GM21529 (cell line): ENCODE measurements around the gene KIAA2012.

ENCODE experiments used
- ATAC-seq: cut with Tn5 transposase; IDR thresholded peaks from one replicate; pipeline ENCODE4 v1.9.1; 2021; ENCODE audit not compliant: unreplicated experiment

The KIAA2012 gene

DNA sequence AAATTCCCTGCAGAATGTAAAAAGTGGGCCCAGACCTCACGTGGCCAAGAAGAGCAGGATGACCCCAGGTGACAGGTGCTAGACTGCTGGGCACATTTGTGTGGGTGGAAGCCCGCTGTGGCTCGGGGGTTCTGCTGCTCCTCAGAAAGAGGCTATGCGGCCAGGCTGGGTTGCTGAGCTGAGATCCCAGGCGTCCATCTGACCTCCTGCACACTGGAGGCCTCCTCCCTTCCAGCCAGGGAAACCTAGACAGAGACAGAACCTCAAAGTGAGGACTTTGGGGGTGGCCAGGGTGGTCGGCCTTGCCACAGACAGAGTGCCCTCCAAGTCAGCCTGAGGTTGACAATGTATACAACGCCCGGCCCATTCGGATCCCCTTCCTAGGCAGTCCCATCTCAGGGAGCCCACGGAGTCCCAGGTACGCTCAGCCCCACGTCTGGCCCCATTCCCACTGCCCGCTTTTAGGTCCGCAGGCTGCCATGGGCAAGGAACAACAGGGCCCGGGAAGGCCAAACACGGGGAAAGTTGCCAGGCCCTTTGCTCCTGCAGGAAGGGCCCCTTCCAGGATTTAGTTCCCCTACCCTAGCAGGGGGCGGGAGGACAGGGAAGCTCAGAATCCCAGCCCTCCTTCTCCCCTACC lies 75.6 kb downstream of the KIAA2012 start:
- ATAC-seq = no peak

DNA sequence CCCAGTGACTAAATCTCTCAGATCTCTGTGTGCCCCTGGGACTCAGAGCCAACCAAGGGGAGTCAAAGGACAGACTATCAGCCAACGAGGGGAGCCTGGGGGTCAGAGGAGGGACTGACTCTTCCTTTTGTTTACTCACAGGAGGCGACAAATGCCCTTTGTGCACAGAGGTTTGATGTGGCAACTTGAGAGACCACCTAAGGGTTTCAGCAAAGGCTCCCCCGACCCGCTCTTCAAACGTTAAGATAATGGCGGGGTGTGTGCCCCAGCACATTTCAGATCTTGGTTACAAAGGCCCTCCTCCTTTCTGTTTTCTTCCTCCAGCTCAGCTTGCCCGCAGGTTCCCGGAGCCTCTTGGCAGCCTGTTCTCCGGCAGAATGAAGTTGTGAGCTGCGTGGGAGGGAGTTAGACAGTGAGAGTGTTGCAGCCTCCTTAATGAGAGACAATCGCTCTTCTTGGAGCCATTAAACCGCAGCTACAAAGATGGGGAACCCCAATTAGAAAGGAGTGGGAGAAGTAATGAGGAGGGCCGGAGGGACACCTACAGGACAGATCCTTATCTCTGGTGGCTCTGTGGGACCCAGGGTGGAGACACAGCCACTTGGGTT lies 76.2 kb downstream of the KIAA2012 start:
- no peak for ATAC-seq

DNA sequence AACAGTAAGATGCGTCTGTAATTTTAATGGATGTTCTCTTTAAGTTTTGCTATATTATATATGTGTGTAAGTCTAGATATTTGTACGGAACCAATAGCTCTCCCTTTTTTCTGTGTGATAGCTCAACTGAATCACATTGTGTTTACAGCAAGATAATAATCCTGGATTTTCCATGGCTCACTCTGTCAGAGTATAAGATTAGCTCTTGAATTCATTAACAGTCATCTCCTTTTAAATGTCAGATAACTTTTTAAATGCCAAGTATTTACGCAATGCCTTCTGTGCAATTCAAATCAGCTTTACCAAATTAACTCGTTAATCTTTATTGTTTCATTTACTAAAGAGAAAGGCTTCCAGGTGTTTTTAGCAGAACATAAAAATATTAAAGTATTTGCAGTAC lies 76.9 kb downstream of the KIAA2012 start:
- no peak for ATAC-seq

DNA sequence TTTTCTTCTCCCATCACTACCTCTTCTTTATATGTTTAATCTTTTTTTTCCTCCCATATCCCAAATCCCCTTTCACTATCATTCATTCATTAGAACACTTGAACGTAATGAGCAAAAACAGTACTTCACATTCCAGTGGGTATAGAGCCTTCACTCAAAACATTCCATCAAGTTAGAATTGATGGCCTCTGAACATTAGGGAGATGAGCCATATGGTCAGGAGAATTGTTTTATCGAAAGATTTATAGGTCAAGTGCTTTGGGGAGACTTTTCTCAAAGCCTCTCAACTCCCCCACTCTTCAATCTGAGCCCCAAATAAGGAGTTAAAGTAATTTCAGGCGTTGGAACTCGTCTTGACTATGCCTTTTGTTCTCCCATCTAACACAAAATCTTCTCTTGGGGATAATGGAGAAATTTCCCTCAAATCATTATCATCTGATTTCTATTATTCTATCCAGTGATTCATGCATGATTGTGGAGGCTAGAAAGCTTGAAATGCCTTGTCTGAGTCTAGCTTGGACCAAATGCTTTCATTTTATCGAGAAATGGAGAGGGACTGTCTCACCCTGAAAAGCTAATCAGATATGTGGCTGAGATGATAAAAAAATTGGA lies 79.2 kb downstream of the KIAA2012 start:
- no peak for ATAC-seq

DNA sequence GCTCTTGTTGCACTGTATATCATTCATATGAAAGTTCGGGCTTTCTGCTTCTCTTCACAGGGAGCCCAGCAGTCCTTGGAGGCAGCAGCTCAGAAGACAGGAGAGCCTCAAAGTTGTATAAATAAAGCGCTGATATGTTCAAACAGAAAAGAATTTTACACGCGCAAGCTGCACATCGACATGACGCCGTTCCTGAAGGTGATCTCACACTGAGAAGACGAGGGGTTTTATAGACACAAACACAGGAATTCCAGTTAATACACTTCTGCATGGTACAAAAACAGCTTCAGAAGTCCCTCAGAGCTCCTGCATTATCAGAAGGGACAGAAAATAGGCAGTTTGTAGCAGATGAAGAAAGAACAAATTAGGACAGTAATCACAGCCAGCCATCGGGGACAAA lies 81.6 kb downstream of the KIAA2012 start:
- ATAC-seq = no peak

DNA sequence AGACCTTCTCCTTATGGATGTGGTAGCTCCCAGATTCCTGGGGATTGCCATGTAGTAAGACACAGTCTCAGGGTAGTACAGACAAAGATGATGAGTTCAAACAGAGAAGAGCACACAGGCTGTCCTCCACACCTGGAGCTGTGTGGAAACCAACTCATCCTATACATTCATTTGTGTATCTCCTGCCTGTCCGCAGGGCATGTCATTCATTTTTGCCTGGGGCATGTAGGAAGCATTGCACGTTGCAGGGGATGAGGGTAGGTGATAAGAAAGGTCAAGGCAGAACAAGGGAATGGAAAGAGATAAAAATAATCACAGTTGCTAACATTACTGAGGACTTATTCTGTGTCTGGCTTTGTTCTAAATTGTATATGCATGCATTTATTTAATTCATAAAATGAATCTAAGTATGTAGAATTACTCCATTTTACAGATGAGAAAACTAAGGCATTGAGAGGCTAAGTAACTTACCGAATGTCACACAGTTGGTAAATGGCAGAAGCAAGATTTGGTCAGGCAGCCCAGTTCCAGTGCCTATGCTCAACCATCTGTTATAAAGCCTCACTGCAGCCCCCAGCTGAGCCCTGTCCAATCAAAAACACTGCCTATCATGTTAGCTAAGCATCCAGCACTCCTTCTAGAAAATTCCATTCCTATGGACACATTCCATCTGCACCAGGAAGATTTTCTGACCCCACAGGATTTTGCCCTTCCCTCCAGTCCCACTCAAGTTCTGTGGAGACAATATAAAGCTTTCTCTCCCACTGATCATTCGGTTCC lies 84.3 kb downstream of the KIAA2012 start:
- no peak for ATAC-seq

DNA sequence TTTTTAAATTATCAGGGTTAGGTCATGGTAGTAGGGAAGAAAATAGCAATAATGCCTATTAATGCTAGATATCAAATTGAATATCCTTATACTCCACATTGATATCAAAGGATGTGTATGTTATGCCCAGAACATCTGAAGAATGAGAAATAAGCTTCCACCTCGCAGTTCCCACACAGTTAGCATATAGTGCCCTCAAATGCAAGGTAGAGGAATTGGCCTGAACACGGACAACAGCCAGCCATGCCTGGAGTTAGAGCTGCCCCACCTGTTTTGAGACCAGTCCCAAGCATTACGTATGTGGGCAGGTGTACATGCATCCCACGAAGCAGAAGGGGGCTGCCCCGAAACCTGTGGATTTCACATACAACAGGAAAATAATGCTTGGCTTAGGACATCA lies 85.7 kb downstream of the KIAA2012 start:
- no peak for ATAC-seq

DNA sequence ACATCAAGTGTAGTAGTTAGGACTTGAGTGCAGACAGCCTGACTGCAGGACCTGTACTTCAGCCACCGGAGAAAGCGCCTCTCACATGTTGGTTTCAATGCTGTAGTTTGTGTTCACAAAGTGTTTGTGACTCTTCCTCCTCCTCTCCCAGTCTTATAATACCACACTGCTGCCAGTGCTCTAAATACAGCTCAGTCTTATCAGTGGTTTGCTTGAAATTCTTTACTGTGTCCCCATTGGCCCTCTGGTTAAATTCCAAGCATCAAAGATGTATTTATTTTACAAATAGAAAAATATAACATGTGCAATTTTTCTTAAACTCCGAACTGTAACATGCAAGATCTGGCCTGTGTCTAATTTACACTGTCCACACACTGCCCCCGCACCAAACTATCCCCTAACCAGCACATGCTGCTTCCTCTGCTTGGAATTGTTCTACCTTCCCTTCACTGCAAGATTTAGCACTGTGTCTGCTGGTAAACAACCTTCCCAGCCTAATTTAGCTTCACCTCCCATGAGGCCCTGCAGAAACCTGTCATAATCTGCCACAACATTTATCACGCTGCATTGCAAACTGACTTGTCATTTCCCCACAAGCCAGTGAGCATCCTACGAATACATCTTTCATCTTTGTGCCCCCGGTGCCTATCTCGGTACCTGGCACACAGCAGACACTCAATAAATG lies 88.2 kb downstream of the KIAA2012 start:
- ATAC-seq = no peak

DNA sequence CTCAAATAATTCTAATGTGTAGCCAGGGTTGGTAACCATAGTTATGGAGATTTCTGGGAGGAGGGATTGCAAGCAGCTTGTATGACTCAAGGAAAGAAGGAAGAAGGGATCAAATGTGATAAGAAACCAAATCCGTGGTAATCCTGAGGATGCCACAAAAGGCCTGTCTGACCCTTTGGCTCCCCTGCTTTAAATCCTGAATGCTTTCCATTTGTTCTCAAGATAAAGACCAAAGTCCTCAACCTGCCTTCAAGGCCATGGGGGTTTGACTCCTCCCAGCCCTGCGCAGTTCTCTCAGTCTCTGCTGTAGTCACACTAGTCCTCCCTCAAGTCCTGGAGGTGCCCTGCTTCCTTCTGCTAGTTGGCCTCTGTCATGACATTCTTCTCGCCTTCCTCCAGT lies 91.4 kb downstream of the KIAA2012 start:
- ATAC-seq = no peak

DNA sequence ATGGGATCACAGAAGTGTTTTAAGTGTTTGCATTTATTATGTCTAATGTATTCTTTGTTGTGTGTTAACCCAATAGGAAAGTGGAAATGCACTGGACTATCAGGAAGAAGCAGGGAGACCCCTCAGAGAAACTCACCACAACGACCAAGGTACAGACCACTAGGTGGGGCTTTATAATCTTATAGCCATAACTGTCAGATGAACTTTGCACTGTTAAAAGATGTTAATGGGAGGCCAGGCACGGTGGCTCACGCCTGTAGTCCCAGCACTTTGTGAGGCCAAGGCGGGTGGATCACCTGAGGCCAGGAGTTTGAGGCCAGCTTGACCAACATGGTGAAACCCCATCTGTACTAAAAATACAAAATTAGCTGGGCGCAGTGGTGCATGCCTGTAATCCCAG lies 92.2 kb downstream of the KIAA2012 start:
- ATAC-seq = no peak

DNA sequence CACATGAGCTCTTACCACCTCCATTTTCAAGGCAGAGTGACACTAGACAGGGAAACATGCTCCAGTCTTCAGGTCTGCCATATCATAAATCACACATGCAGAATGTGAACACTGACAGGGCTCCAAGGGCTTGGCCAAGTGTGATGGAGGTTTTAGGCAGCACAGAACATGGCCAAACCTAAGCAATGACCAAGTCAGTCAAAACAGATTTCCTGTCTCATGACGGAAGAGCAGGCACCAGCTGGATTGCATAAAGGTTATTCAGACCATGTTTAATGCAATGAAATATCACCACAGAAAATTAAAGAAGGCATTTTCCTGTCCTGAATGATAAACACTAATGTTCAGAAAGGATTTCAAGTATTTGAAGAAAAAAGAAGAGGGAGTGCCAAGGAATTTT lies 92.9 kb downstream of the KIAA2012 start:
- no peak for ATAC-seq

DNA sequence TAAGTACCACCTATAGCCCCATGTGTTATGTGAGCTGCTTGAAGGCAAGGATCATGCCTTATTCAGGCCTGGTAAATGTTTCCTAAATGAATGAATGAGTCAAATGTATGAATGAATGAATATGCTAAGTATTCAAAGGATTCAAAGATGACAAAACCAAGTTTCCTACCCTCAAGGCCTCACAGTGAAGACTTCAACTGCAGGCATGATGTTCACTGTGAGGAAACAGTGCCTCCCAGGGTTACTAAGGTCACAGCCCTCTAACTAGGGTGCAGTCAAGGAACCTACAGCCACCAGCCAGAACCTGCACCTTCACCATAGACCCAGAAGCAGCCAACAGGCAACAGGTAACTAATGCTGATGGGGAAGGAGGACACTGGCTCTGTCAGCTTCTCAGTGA lies 96.1 kb downstream of the KIAA2012 start:
- no peak for ATAC-seq

DNA sequence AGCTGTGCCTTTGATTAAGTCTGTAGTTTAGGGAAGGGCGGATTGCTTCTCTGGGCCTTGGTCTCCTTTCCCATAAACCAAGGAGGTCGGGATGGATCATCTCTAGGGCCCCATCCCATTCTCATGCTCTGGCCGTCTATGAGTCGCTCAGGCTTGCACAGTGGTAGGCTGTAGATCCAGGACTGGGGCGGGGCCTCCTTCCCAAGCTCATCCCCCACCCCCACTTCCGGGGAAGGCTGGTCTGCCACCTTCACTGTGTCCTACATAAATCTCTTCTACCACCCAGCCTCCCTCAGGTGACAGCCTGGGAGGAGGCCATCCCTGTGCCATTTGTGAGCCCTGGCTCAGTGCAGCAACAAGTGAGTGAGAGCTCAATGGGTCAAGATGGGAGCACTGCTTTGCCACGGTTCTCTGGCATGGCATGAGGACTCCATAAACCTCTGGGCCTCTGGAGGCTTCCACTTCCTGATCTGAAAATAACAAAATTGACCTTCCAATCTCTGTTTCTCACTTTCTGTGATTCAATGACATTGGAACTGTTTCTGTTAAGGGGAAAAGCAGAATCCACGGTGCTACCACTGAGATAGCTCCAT lies 96.9 kb downstream of the KIAA2012 start:
- no peak for ATAC-seq

DNA sequence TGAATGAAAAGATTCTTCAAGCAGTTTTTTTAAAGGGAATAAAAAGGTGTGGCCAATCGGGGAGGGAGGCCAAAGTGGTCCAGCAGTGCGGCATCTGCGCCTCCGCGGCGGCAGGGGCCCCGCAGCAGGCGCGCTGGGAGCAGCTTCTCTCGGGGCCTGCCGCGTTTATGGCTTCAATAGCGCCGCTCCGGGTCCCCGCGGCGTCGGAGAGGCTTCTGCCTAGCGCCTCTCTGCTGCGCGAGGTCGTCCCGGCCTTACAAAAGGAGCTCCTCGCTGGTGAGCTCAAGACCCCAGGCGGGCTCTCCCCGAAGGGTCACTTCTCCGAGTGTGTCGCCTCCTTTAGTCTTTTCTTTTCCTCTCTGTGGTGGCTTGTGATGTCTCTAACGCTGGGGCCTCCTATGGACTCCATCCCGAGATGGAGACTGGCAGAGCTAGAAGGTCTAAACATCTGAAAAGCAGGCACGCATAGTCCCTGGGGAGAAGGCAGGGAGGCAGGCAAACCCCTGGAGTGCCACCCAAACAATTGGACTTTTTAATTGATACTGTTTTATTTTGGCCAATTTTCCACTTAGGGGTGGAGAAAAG lies 98.3 kb downstream of the KIAA2012 start:
- no peak for ATAC-seq

DNA sequence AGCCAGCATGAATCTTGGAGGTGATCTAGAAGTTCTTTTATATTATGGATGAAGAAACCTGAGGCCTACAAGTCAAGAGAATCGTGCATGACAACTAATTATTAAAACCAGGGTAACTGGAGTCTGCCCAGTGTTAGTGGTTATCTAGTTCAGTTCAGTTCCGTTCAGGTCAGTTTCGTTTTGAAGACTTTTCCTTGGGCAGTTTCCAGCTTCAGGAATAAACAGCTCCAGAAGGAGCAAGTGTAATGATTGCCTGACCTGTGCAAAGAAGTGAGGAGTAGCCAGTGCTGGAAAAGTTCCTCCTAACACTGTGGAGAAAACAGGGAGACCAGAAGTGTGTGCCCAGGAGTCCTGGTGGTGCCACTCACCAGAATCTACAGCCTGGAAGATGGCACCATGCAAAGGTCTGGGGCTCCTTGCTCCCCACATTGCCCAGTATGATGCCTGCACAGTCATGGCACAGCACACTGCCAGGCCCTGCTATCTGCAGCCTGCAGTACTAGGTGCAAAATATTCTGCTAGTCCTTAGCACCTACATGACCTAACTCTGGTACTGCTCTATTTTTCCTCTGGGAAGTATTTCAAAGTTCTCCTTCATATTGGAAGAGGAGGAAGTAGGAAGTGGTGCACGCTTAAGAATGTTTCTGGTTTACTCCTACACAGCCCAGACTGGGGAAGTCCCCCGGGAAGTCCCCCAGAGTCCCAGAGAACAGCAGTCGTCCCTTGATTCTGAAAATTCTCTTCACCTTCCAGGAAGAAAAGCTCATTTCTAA lies 99.6 kb downstream of the KIAA2012 start:
- peak; percentile 89 for ATAC-seq

DNA sequence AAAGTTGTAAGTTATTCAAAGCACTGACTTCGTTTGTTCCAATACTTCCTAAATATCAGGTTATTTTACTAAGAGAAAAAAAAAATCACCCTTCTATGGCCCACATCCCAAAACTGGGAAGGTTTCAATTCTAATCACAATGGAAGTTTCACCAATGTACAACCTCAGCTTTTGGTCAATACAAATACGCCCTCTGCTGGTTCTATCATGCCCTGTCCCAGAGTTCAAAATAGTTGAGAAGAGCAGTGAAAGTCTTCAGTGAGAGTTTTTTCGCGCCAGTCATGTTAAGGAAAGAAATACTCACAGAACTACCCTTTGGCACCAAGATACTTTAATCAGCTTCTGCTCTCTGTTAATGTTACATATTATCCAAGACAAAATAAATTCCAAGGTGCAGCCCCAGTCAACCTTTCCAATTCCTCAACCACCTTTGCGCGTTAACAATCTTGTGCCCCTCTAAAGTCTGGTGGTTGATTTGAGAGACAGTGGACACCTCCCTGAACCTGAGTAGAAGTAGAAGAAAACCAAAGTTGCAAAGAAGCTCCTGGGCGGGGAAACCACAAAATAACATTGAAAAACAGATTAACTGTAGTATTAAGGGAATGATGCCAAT lies 105.4 kb downstream of the KIAA2012 start:
- no peak for ATAC-seq

DNA sequence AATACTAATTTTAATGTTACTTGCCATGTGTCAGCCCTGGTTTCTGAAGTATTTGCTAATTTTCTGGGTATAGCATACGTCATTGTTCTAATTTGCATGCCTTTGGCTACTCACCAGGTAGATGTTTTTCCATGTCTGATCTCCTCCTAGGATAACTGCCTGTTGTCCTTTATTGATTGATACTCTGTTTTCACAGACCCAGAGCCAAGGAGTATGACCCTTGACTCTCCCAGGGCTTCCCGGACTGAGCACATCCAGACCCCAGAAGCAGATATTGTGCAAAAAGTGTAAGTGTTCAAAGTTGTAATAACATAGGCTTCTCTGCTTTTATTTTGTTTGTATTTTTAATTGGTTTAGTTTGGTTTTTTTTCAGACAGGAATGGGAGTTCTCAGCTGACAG lies 111.5 kb downstream of the KIAA2012 start:
- no peak for ATAC-seq

DNA sequence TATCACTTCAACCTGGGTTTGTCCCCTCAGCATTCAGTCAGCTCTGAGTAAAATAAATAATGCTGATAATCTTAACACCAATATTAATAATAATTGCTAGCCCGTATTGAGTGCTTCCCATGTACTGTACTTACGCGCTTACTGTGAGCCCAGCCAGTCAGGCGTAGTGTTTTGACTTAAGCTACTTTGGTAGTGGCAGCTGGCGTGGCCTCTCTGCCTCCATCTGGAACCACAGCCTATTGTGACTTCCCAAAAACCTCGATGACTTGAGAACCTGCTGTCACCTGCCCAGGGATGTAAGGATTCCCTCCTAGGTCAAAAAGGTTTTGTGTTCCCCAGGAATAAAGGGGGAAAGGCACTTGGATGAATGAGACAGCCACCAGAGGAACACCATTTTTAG lies 112.1 kb downstream of the KIAA2012 start:
- no peak for ATAC-seq

DNA sequence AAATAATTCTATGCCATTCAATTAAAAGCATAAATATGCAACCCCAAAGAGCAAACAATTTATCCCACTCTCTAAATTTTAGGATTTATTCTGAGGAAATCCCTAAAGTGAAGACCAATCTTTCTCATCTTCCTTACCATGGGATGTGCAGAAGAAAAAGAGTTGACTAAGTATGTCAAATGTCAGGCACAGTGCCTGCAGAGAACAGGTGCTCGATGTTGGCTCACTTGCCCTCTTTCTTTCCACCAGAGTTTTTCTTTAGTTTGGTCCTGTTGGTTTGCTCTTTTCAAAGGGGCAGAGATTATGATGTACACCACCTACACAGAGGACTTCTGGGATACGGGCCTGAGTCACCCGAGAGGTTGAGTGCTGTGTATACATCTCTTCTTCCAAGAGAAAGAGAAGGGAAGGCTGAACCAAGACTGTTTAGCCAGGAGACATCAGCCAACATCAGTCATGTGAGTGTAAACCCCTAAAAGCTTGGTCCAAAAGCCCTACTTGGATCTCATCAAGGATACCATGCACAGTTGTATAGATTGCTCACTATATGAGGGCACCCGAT lies 113.7 kb downstream of the KIAA2012 start:
- no peak for ATAC-seq
